SK-N-SH treated with all-trans-retinoic acid at 6 μM for 48 hours (cell line): Measurements from ENCODE around the gene ORC5.

Experiments used
- ATAC-seq: fragments of 200-7000 bp; cut with Tn5 transposase; 3 replicates; pipeline ENCODE4 v1.9.1; 2020; ENCODE audit warnings: mild to moderate bottlenecking, moderate library complexity
- ARNTL ChIP-seq: fragments of 450-650 bp; formaldehyde crosslinking; IDR thresholded peaks from 2 replicates; pipeline ENCODE4 v1.5.0; 2020; ENCODE audit warnings: low read depth, mild to moderate bottlenecking, moderate library complexity, borderline replicate concordance
- BACH2 ChIP-seq: fragments of 250-450 bp; sonication (Bioruptor Pico); IDR thresholded peaks from 2 replicates; pipeline ENCODE4 v1.9.0; 2021; ENCODE audit warnings: mild to moderate bottlenecking, borderline replicate concordance
- ESRRG ChIP-seq: fragments of 250-450 bp; sonication (Bioruptor Pico); IDR thresholded peaks from 2 replicates; pipeline ENCODE4 v1.6.1; 2021; ENCODE audit warnings: mild to moderate bottlenecking
- GLIS3 ChIP-seq: fragments of 250-450 bp; sonication (Bioruptor Pico); IDR thresholded peaks from 2 replicates; pipeline ENCODE4 v1.5.0; 2020; ENCODE audit warnings: mild to moderate bottlenecking, moderate library complexity
- ISL1 ChIP-seq: fragments of 250-450 bp; sonication (Bioruptor Pico); IDR thresholded peaks from 2 replicates; pipeline ENCODE4 v2.1.2; 2022; ENCODE audit warnings: mild to moderate bottlenecking, moderate library complexity
- OSR1 ChIP-seq: fragments of 250-450 bp; sonication (Bioruptor Pico); IDR thresholded peaks from 2 replicates; pipeline ENCODE4 v1.8.0; 2022; ENCODE audit warnings: moderate library complexity, mild to moderate bottlenecking, inconsistent platforms
- PPARA ChIP-seq: fragments of 250-450 bp; sonication (Bioruptor Pico); IDR thresholded peaks from 2 replicates; pipeline ENCODE4 v1.5.0; 2020; ENCODE audit warnings: mild to moderate bottlenecking, borderline replicate concordance
- RARB ChIP-seq: fragments of 250-450 bp; sonication (Bioruptor Pico); IDR thresholded peaks from 2 replicates; pipeline ENCODE4 v1.8.0; 2021; ENCODE audit warnings: mild to moderate bottlenecking, moderate library complexity
- SNAI2 ChIP-seq: fragments of 250-450 bp; sonication (Bioruptor Pico); IDR thresholded peaks from 2 replicates; pipeline ENCODE4 v1.5.0; 2020; ENCODE audit warnings: mild to moderate bottlenecking, moderate library complexity
- TOX ChIP-seq: fragments of 250-450 bp; sonication (Bioruptor Pico); IDR thresholded peaks from 2 replicates; pipeline ENCODE4 v1.8.0; 2021; ENCODE audit warnings: mild to moderate bottlenecking, moderate library complexity, borderline replicate concordance
- ZC3H10 ChIP-seq: fragments of 250-450 bp; sonication (Bioruptor Pico); IDR thresholded peaks from 2 replicates; pipeline ENCODE4 v1.5.1; 2021; ENCODE audit warnings: mild to moderate bottlenecking, moderate library complexity
- ZFP3 ChIP-seq: fragments of 250-450 bp; sonication (Bioruptor Pico); IDR thresholded peaks from 2 replicates; pipeline ENCODE4 v1.5.0; 2020; ENCODE audit warnings: mild to moderate bottlenecking, moderate library complexity
- ZFP30 ChIP-seq: fragments of 450-650 bp; formaldehyde crosslinking; IDR thresholded peaks from 2 replicates; pipeline ENCODE4 v1.5.0; 2022; ENCODE audit warnings: mild to moderate bottlenecking, moderate library complexity
- ZNF565 ChIP-seq: fragments of 450-650 bp; formaldehyde crosslinking; conservative IDR thresholded peaks from 2 replicates; pipeline ENCODE4 v1.5.0; 2020; ENCODE audit warnings: low read depth, mild to moderate bottlenecking, moderate library complexity
- ZNF70 ChIP-seq: fragments of 450-650 bp; formaldehyde crosslinking; IDR thresholded peaks from 2 replicates; pipeline ENCODE4 v1.5.0; 2020; ENCODE audit warnings: mild to moderate bottlenecking, moderate library complexity
- ZNF8 ChIP-seq: fragments of 450-650 bp; formaldehyde crosslinking; IDR thresholded peaks from 2 replicates; pipeline ENCODE4 v1.5.0; 2020; ENCODE audit warnings: mild to moderate bottlenecking, moderate library complexity
- TF ChIP-seq, protein P1 (sequence below): fragments of 250-450 bp; sonication (Bioruptor Pico); IDR thresholded peaks from 2 replicates; pipeline ENCODE4 v1.8.0; 2021; ENCODE audit warnings: low read depth, mild to moderate bottlenecking, moderate library complexity, borderline replicate concordance
- TF ChIP-seq, protein P2 (sequence below): fragments of 250-450 bp; sonication (Bioruptor Pico); IDR thresholded peaks from 2 replicates; pipeline ENCODE4 v1.5.1; 2021; ENCODE audit warnings: mild to moderate bottlenecking, moderate library complexity
- TF ChIP-seq, protein P3 (sequence below): fragments of 250-450 bp; sonication (Bioruptor Pico); IDR thresholded peaks from 2 replicates; pipeline ENCODE4 v1.5.0; 2020; ENCODE audit warnings: mild to moderate bottlenecking, moderate library complexity
- TF ChIP-seq, protein P4 (sequence below): fragments of 250-450 bp; sonication (Bioruptor Pico); IDR thresholded peaks from 2 replicates; pipeline ENCODE4 v1.5.1; 2020; ENCODE audit warnings: low read depth, mild to moderate bottlenecking, moderate library complexity

Gene ORC5

DNA sequence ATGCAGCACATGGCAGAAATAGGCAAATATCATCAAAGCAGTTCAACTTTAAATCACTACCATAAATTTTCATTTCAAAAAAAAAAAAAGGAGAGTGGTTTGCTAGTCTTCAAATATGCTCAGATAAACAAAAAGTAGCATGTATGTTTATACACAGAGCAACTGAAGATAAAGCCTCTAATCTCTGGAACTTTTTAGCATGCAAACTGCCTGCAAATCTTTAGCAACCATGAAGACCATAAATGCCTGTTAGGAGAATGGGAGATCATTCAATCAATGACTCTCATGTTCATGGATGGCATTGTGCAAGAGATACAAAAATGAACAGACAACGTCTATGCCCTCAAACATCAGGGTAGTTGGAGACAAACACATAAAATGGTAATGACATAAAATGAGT, 57.3 kb downstream of the ORC5 start:
- ATAC-seq, result no peak
- TF ChIP-seq ZNF70 (CRISPR knock-in tag) (no peak), PPARA (CRISPR knock-in tag) (no peak), ZNF8 (CRISPR knock-in tag) (no peak), TOX (CRISPR knock-in tag) (no peak), ZFP3 (no peak), OSR1 (CRISPR knock-in tag) (no peak), ZNF565 (CRISPR knock-in tag) (no peak), ISL1 (no peak)
- TF ChIP-seq, protein P1, sequence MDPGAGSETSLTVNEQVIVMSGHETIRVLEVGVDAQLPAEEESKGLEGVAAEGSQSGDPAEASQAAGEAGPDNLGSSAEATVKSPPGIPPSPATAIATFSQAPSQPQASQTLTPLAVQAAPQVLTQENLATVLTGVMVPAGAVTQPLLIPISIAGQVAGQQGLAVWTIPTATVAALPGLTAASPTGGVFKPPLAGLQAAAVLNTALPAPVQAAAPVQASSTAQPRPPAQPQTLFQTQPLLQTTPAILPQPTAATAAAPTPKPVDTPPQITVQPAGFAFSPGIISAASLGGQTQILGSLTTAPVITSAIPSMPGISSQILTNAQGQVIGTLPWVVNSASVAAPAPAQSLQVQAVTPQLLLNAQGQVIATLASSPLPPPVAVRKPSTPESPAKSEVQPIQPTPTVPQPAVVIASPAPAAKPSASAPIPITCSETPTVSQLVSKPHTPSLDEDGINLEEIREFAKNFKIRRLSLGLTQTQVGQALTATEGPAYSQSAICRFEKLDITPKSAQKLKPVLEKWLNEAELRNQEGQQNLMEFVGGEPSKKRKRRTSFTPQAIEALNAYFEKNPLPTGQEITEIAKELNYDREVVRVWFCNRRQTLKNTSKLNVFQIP (CRISPR knock-in tag), result no peak
- TF ChIP-seq, protein P2, sequence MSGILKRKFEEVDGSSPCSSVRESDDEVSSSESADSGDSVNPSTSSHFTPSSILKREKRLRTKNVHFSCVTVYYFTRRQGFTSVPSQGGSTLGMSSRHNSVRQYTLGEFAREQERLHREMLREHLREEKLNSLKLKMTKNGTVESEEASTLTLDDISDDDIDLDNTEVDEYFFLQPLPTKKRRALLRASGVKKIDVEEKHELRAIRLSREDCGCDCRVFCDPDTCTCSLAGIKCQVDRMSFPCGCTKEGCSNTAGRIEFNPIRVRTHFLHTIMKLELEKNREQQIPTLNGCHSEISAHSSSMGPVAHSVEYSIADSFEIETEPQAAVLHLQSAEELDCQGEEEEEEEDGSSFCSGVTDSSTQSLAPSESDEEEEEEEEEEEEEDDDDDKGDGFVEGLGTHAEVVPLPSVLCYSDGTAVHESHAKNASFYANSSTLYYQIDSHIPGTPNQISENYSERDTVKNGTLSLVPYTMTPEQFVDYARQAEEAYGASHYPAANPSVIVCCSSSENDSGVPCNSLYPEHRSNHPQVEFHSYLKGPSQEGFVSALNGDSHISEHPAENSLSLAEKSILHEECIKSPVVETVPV, result no peak
- TF ChIP-seq, protein P3, sequence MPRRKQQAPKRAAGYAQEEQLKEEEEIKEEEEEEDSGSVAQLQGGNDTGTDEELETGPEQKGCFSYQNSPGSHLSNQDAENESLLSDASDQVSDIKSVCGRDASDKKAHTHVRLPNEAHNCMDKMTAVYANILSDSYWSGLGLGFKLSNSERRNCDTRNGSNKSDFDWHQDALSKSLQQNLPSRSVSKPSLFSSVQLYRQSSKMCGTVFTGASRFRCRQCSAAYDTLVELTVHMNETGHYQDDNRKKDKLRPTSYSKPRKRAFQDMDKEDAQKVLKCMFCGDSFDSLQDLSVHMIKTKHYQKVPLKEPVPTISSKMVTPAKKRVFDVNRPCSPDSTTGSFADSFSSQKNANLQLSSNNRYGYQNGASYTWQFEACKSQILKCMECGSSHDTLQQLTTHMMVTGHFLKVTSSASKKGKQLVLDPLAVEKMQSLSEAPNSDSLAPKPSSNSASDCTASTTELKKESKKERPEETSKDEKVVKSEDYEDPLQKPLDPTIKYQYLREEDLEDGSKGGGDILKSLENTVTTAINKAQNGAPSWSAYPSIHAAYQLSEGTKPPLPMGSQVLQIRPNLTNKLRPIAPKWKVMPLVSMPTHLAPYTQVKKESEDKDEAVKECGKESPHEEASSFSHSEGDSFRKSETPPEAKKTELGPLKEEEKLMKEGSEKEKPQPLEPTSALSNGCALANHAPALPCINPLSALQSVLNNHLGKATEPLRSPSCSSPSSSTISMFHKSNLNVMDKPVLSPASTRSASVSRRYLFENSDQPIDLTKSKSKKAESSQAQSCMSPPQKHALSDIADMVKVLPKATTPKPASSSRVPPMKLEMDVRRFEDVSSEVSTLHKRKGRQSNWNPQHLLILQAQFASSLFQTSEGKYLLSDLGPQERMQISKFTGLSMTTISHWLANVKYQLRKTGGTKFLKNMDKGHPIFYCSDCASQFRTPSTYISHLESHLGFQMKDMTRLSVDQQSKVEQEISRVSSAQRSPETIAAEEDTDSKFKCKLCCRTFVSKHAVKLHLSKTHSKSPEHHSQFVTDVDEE, result no peak
- TF ChIP-seq, protein P4, sequence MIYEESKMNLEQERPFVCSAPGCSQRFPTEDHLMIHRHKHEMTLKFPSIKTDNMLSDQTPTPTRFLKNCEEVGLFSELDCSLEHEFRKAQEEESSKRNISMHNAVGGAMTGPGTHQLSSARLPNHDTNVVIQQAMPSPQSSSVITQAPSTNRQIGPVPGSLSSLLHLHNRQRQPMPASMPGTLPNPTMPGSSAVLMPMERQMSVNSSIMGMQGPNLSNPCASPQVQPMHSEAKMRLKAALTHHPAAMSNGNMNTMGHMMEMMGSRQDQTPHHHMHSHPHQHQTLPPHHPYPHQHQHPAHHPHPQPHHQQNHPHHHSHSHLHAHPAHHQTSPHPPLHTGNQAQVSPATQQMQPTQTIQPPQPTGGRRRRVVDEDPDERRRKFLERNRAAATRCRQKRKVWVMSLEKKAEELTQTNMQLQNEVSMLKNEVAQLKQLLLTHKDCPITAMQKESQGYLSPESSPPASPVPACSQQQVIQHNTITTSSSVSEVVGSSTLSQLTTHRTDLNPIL (CRISPR knock-in tag), result no peak

DNA sequence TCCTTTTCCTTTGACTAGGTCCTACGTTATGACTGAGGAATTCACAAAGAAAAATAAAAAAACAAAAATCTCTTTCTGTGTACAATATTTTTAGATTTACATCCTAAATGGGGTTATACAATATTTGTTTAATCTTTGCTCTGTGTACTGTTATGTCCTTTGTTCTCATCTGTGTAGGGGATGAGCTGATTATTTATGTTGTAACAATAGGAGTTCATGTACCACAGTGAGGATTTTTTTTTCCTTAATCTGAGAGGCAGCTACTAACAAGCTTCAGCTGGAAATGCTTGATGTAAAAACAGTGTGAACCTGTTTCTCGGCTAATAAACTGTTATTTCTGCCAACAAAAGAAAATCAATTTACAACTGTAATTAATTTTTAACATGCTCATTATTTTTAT, 58.0 kb downstream of the ORC5 start:
- no peak for ATAC-seq
- TF ChIP-seq ZC3H10 (CRISPR knock-in tag) (no peak), GLIS3 (CRISPR knock-in tag) (no peak), OSR1 (CRISPR knock-in tag) (no peak), ARNTL (CRISPR knock-in tag) (no peak), PPARA (CRISPR knock-in tag) (no peak), ZFP30 (CRISPR knock-in tag) (no peak), RARB (CRISPR knock-in tag) (no peak), BACH2 (CRISPR knock-in tag) (no peak), TOX (CRISPR knock-in tag) (no peak), ZNF565 (CRISPR knock-in tag) (no peak), ZNF8 (CRISPR knock-in tag) (no peak), ZFP3 (no peak), ESRRG (no peak), SNAI2 (no peak)
- TF ChIP-seq, protein P3, result no peak
- TF ChIP-seq, protein P2, result no peak
- TF ChIP-seq, protein P1 (CRISPR knock-in tag), result no peak
